GM23338 (cell line): ENCODE measurements around the gene THBS2. TPM values are rescaled to one million over a fixed set of nuclear protein-coding genes. Genes with fewer than 3 reads are reported as not detected.

Experiments
- ATAC-seq: fragments of 200-7000 bp; cut with Tn5 transposase; 3 replicates; pipeline ENCODE4 v1.9.1; 2020
- DNase-seq: peaks from one replicate; pipeline ENCODE4 v3.0.0-alpha.2; 2015; ENCODE audit warnings: low spot score
- H2AFZ ChIP-seq: fragments of 200-600 bp; sonication (generic); 2 replicates; pipeline ENCODE4 v1.8.0; 2016; ENCODE audit warnings: antibody characterized with exemption, mild to moderate bottlenecking, moderate library complexity
- H3F3A ChIP-seq: fragments of 200-600 bp; sonication (generic); replicated peaks from 2 replicates; pipeline ENCODE4 v1.8.0; 2017; ENCODE audit warnings: antibody characterized with exemption, mixed run types, low read depth
- H3K27ac ChIP-seq: fragments of 200-600 bp; sonication (generic); 2 replicates; pipeline ENCODE4 v1.6.1; 2016; ENCODE audit warnings: low read depth
- H3K27me3 ChIP-seq: fragments of 200-600 bp; sonication (generic); 2 replicates; pipeline ENCODE4 v1.8.0; 2016; ENCODE audit warnings: mild to moderate bottlenecking, mixed run types, moderate library complexity; ENCODE audit not compliant: insufficient read depth
- H3K36me3 ChIP-seq: fragments of 200-600 bp; sonication (generic); 2 replicates; pipeline ENCODE4 v1.8.0; 2016; ENCODE audit warnings: mild to moderate bottlenecking; ENCODE audit not compliant: insufficient read depth
- H3K4me1 ChIP-seq: fragments of 200-600 bp; sonication (generic); 2 replicates; pipeline ENCODE4 v1.8.0; 2016; ENCODE audit warnings: mild to moderate bottlenecking, moderate library complexity; ENCODE audit not compliant: insufficient read depth
- H3K4me2 ChIP-seq: fragments of 200-600 bp; sonication (generic); 2 replicates; pipeline ENCODE4 v1.7.1; 2017; ENCODE audit warnings: mixed run types
- H3K4me3 ChIP-seq: fragments of 200-600 bp; sonication (generic); 2 replicates; pipeline ENCODE4 v1.6.1; 2016; ENCODE audit warnings: mixed run types
- H3K79me2 ChIP-seq: fragments of 200-600 bp; sonication (generic); replicated peaks from 2 replicates; pipeline ENCODE4 v1.8.0; 2017; ENCODE audit warnings: mild to moderate bottlenecking; ENCODE audit not compliant: insufficient read depth
- H3K9me2 ChIP-seq: fragments of 200-600 bp; sonication (generic); 2 replicates; pipeline ENCODE4 v1.8.0; 2017; ENCODE audit not compliant: insufficient read depth
- H4K20me1 ChIP-seq: fragments of 200-600 bp; sonication (generic); replicated peaks from 2 replicates; pipeline ENCODE4 v1.8.0; 2017; ENCODE audit warnings: mild to moderate bottlenecking; ENCODE audit not compliant: insufficient read depth
- H3K27ac Mint-ChIP-seq: 2 replicates; pipeline ENCODE4 v1.8.0; 2020; ENCODE audit warnings: inconsistent platforms, mild to moderate bottlenecking, moderate library complexity, mixed read lengths
- H3K27me3 Mint-ChIP-seq: 3 replicates; pipeline ENCODE4 v1.8.0; 2022; ENCODE audit warnings: low read depth, mild to moderate bottlenecking, moderate library complexity, mixed read lengths, inconsistent platforms; ENCODE audit not compliant: insufficient read depth, poor library complexity
- H3K36me3 Mint-ChIP-seq: 3 replicates; pipeline ENCODE4 v1.8.0; 2021; ENCODE audit warnings: low read depth, mild to moderate bottlenecking, inconsistent platforms, moderate library complexity, mixed read lengths
- H3K4me1 Mint-ChIP-seq: 3 replicates; pipeline ENCODE4 v1.8.0; 2020; ENCODE audit warnings: mild to moderate bottlenecking, inconsistent platforms, mixed read lengths
- H3K4me3 Mint-ChIP-seq: 3 replicates; pipeline ENCODE4 v1.8.0; 2021; ENCODE audit warnings: moderate library complexity, mild to moderate bottlenecking, inconsistent platforms, mixed read lengths
- H3K9me3 Mint-ChIP-seq: 3 replicates; pipeline ENCODE4 v1.8.0; 2020; ENCODE audit warnings: moderate library complexity, mild to moderate bottlenecking, inconsistent platforms, mixed read lengths
- CREB1 ChIP-seq: fragments of 250-450 bp; sonication (Bioruptor Pico); IDR thresholded peaks from 2 replicates; pipeline ENCODE4 v1.5.0; 2020; ENCODE audit warnings: low read depth, mild to moderate bottlenecking, moderate library complexity
- CTCF ChIP-seq, 2 experiments: fragments of 200-600 bp in 1 of 2; sonication (generic) in 1 of 2; conservative IDR thresholded peaks; 2 replicates each; pipeline versions ENCODE4 v1.5.1 to v1.6.1; 2016 to 2017; ENCODE audit warnings: antibody characterized with exemption in 2 of 2, low read depth in 2 of 2, mild to moderate bottlenecking in 2 of 2, moderate library complexity in 1 of 2
- ETS1 ChIP-seq: IDR thresholded peaks from 2 replicates; pipeline ENCODE4 v1.6.1; 2016; ENCODE audit warnings: antibody characterized with exemption
- EZH2 ChIP-seq: fragments of 200-600 bp; sonication (generic); IDR thresholded peaks from one replicate; pipeline ENCODE4 v1.8.0; 2017; ENCODE audit warnings: antibody characterized with exemption, mild to moderate bottlenecking, low read depth; ENCODE audit not compliant: unreplicated experiment
- EZH2phosphoT487 ChIP-seq: fragments of 200-600 bp; sonication (generic); IDR thresholded peaks from one replicate; pipeline ENCODE4 v1.8.1; 2018; ENCODE audit warnings: antibody characterized with exemption; ENCODE audit not compliant: unreplicated experiment
- JUNB ChIP-seq: IDR thresholded peaks from one replicate; pipeline ENCODE4 v1.6.1; 2016; ENCODE audit warnings: antibody characterized with exemption; ENCODE audit not compliant: unreplicated experiment
- NANOG ChIP-seq: IDR thresholded peaks from 2 replicates; pipeline ENCODE4 v1.6.1; 2016; ENCODE audit warnings: antibody characterized with exemption, borderline replicate concordance
- POLR2AphosphoS5 ChIP-seq: IDR thresholded peaks from 2 replicates; pipeline ENCODE4 v1.6.1; 2016; ENCODE audit warnings: antibody characterized with exemption, low read depth
- STAT1 ChIP-seq: IDR thresholded peaks from one replicate; pipeline ENCODE4 v1.6.1; 2016; ENCODE audit warnings: antibody characterized with exemption; ENCODE audit not compliant: unreplicated experiment
- ZNF114 ChIP-seq: fragments of 250-450 bp; sonication (Bioruptor Pico); IDR thresholded peaks from 2 replicates; pipeline ENCODE4 v1.5.0; 2020; ENCODE audit warnings: mild to moderate bottlenecking, moderate library complexity
- ZNF331 ChIP-seq: fragments of 250-450 bp; sonication (Bioruptor Pico); IDR thresholded peaks from 2 replicates; pipeline ENCODE4 v1.5.0; 2020; ENCODE audit warnings: low read depth, mild to moderate bottlenecking, moderate library complexity
- ZNF462 ChIP-seq: fragments of 250-450 bp; sonication (Bioruptor Pico); IDR thresholded peaks from 2 replicates; pipeline ENCODE4 v1.5.0; 2020; ENCODE audit warnings: mild to moderate bottlenecking, moderate library complexity
- polyA plus RNA-seq: library from polyadenylated mRNA; unstranded; fragments of >200 nt; fragmentation: Nextera tagmentation; extraction: Ambion mirVana; gene quantifications from 2 replicates; pipeline ENCODE4 v1.2.1, GENCODE V29; 2016
- total RNA-seq: library from RNA; depleted of rRNA; stranded (reverse); fragments of >200 nt; shearing (Covaris generic); gene quantifications from 2 replicates; pipeline ENCODE4 v1.2.3, GENCODE V29; 2014
- TF ChIP-seq, protein P1 (sequence below): IDR thresholded peaks from one replicate; pipeline ENCODE4 v1.6.1; 2018; ENCODE audit warnings: antibody characterized with exemption; ENCODE audit not compliant: unreplicated experiment

Gene THBS2
- total and polyA plus RNA-seq, 2 experiments from 2014 or later, result 7.9 to 44.7 TPM

GRCh38 chr6:169254456-169255316, 1.0 kb upstream of the THBS2 start:
- no peak overlapping the region for H3K27ac Mint-ChIP-seq
- peaks cover 15% of the 10 kb centered on the region; the same call in 1 of the 2 replicates for H3K27me3 ChIP-seq
- ATAC-seq (no peak), DNase-seq (peak; percentile 27)
- H3K4me3 Mint-ChIP-seq, result peak overlapping the region; percentile 47
- no peaks in the 10 kb centered on the region for H4K20me1 ChIP-seq
- peak overlapping the region; percentile 54 for H3K4me3 ChIP-seq
- TF ChIP-seq EZH2 (no peak), CREB1 (CRISPR knock-in tag) (no peak), ZNF114 (CRISPR knock-in tag) (no peak), CTCF (conservative IDR thresholded peaks at IDR 0.05; ENCODE audit: low read depth in 2 of 2) (no peak), POLR2AphosphoS5 (no peak), ETS1 (no peak), NANOG (no peak), ZNF331 (CRISPR knock-in tag) (no peak), EZH2phosphoT487 (no peak), JUNB (no peak), ZNF462 (CRISPR knock-in tag) (no peak), STAT1 (no peak)
- TF ChIP-seq, protein P1, sequence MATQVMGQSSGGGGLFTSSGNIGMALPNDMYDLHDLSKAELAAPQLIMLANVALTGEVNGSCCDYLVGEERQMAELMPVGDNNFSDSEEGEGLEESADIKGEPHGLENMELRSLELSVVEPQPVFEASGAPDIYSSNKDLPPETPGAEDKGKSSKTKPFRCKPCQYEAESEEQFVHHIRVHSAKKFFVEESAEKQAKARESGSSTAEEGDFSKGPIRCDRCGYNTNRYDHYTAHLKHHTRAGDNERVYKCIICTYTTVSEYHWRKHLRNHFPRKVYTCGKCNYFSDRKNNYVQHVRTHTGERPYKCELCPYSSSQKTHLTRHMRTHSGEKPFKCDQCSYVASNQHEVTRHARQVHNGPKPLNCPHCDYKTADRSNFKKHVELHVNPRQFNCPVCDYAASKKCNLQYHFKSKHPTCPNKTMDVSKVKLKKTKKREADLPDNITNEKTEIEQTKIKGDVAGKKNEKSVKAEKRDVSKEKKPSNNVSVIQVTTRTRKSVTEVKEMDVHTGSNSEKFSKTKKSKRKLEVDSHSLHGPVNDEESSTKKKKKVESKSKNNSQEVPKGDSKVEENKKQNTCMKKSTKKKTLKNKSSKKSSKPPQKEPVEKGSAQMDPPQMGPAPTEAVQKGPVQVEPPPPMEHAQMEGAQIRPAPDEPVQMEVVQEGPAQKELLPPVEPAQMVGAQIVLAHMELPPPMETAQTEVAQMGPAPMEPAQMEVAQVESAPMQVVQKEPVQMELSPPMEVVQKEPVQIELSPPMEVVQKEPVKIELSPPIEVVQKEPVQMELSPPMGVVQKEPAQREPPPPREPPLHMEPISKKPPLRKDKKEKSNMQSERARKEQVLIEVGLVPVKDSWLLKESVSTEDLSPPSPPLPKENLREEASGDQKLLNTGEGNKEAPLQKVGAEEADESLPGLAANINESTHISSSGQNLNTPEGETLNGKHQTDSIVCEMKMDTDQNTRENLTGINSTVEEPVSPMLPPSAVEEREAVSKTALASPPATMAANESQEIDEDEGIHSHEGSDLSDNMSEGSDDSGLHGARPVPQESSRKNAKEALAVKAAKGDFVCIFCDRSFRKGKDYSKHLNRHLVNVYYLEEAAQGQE, result no peak
- H3K27me3 Mint-ChIP-seq, result peaks cover 22% of the 10 kb centered on the region
- H3K79me2 ChIP-seq, result peaks cover 5% of the 10 kb centered on the region
- peak overlapping the region; percentile 79 for H3K4me2 ChIP-seq
- peaks cover 8% of the 10 kb centered on the region; the same call in 1 of the 2 replicates for H3K9me2 ChIP-seq
- H3K36me3 ChIP-seq, result no peaks in the 10 kb centered on the region
- peaks cover 15% of the 10 kb centered on the region; the same call in 2 of the 3 replicates for H3K9me3 Mint-ChIP-seq
- peaks cover 55% of the 10 kb centered on the region for H3K4me1 Mint-ChIP-seq
- peaks cover 9% of the 10 kb centered on the region; the same call in 1 of the 3 replicates for H3K36me3 Mint-ChIP-seq
- H3K4me1 ChIP-seq, result peaks cover 40% of the 10 kb centered on the region
- peaks cover 6% of the 10 kb centered on the region for H3F3A ChIP-seq
- H2AFZ ChIP-seq, result no peak overlapping the region
- H3K27ac ChIP-seq, result no peak overlapping the region
